Muscle layer of duodenum (tissue), 2 donors: ENCODE data around the gene SLF2.

Experiments
- H3K27ac ChIP-seq: one replicate; pipeline ENCODE4 v1.7.0; 2013; ENCODE audit warnings: mild to moderate bottlenecking, low read length
- H3K27me3 ChIP-seq: one replicate; pipeline ENCODE4 v1.7.0; 2013; ENCODE audit warnings: low read depth, mild to moderate bottlenecking, control low read depth, low read length
- H3K36me3 ChIP-seq, 2 donors: one replicate each; pipeline ENCODE4 v1.7.0; 2013; ENCODE audit warnings: low read length in 2 of 2, control low read depth in 1 of 2, mild to moderate bottlenecking in 1 of 2; ENCODE audit not compliant: insufficient read depth in 2 of 2, control insufficient read depth in 1 of 2
- H3K4me1 ChIP-seq, 2 donors: one replicate each; pipeline ENCODE4 v1.7.0; 2013; ENCODE audit warnings: low read length in 2 of 2, mild to moderate bottlenecking in 2 of 2, control low read depth in 1 of 2, moderate library complexity in 1 of 2; ENCODE audit not compliant: insufficient read depth in 2 of 2, control insufficient read depth in 1 of 2
- H3K4me3 ChIP-seq, 2 donors: one replicate each; pipeline ENCODE4 v1.7.0; 2013; ENCODE audit warnings: low read length in 2 of 2, low read depth in 1 of 2, mild to moderate bottlenecking in 1 of 2
- H3K9me3 ChIP-seq, 2 donors: one replicate each; pipeline ENCODE4 v1.7.0; 2013; ENCODE audit warnings: low read length in 2 of 2, control low read depth in 1 of 2, mild to moderate bottlenecking in 1 of 2; ENCODE audit not compliant: control insufficient read depth in 1 of 2
- donor health status: healthy.

The SLF2 gene

GRCh38 chr10:100998183-100998990 is 85.6 kb downstream of the SLF2 start:
- Histone ChIP-seq H3K36me3 (peaks cover 8 to 26% of the 10 kb centered on the region in 2 donors), H3K9me3 (no peaks in the 10 kb centered on the region), H3K4me3 (peak overlapping the region; percentile 59 to 82), H3K4me1 (peaks cover 18 to 41% of the 10 kb centered on the region in 2 donors), H3K27ac (peak overlapping the region; percentile 97), H3K27me3 (no peaks in the 10 kb centered on the region)

GRCh38 chr10:100998991-100999741 is 86.4 kb downstream of the SLF2 start:
- Histone ChIP-seq H3K4me3 (peak overlapping the region; percentile 59 to 82), H3K36me3 (peaks cover 3 to 29% of the 10 kb centered on the region in 2 donors), H3K9me3 (no peaks in the 10 kb centered on the region), H3K27me3 (no peaks in the 10 kb centered on the region), H3K4me1 (peaks cover 18 to 48% of the 10 kb centered on the region in 2 donors), H3K27ac (peak overlapping the region; percentile 97)

- Histone ChIP-seq H3K4me3 (peak within 1 kb of the TSS; percentile 71 to 82), H3K27me3 (no peaks in the 10 kb centered on the region), H3K4me1 (peaks cover 18 to 50% of the 10 kb centered on the region in 2 donors), H3K36me3 (peaks cover 3 to 30% of the 10 kb centered on the region in 2 donors), H3K9me3 (no peaks in the 10 kb centered on the region), H3K27ac (peak within 1 kb of the TSS; percentile 98)
These were observed 87.0 kb downstream of the SLF2 start, which contains the start of gene LZTS2 for GRCh38 chr10:100999742-101000126. Gene LZTS2, plus strand, starts transcription at chr10:100999808. Its CDS starts 2,731 bp downstream, at chr10:101002539.

- H3K27ac ChIP-seq = peak overlapping the region; percentile 98
- H3K9me3 ChIP-seq = no peaks in the 10 kb centered on the region
- peak overlapping the region; percentile 71 to 80 for H3K4me3 ChIP-seq
- H3K4me1 ChIP-seq = peaks cover 18 to 50% of the 10 kb centered on the region in 2 donors
- H3K27me3 ChIP-seq = no peaks in the 10 kb centered on the region
- H3K36me3 ChIP-seq = peaks cover 3 to 35% of the 10 kb centered on the region in 2 donors
These were observed 87.6 kb downstream of the SLF2 start for GRCh38 chr10:101000127-101000914.

GRCh38 chr10:101000915-101001658 is 88.3 kb downstream of the SLF2 start:
- no peaks in the 10 kb centered on the region for H3K27me3 ChIP-seq
- peak overlapping the region; percentile 71 to 80 for H3K4me3 ChIP-seq
- peaks cover 9 to 42% of the 10 kb centered on the region in 2 donors for H3K36me3 ChIP-seq
- H3K27ac ChIP-seq = peak overlapping the region; percentile 98
- no peaks in the 10 kb centered on the region for H3K9me3 ChIP-seq
- H3K4me1 ChIP-seq = peaks cover 18 to 50% of the 10 kb centered on the region in 2 donors

- peak overlapping the region; percentile 71 to 80 for H3K4me3 ChIP-seq
- no peaks in the 10 kb centered on the region for H3K27me3 ChIP-seq
- H3K27ac ChIP-seq = peak overlapping the region; percentile 98
- H3K9me3 ChIP-seq = no peaks in the 10 kb centered on the region
- H3K4me1 ChIP-seq = peaks cover 18 to 49% of the 10 kb centered on the region in 2 donors
- peaks cover 9 to 48% of the 10 kb centered on the region in 2 donors for H3K36me3 ChIP-seq
These were observed 88.9 kb downstream of the SLF2 start for GRCh38 chr10:101001659-101002035.

GRCh38 chr10:101002456-101002855 is 89.7 kb downstream of the SLF2 start:
- Histone ChIP-seq H3K4me1 (peaks cover 18 to 54% of the 10 kb centered on the region in 2 donors), H3K36me3 (peaks cover 9 to 53% of the 10 kb centered on the region in 2 donors), H3K4me3 (peak overlapping the region in 1 of 2 donors; percentile 80), H3K27me3 (no peaks in the 10 kb centered on the region), H3K27ac (peak overlapping the region; percentile 98), H3K9me3 (no peaks in the 10 kb centered on the region)

- Histone ChIP-seq H3K27me3 (no peaks in the 10 kb centered on the region), H3K27ac (no peak overlapping the region), H3K9me3 (no peaks in the 10 kb centered on the region), H3K4me1 (peaks cover 16 to 62% of the 10 kb centered on the region in 2 donors), H3K4me3 (no peak overlapping the region), H3K36me3 (peaks cover 9 to 51% of the 10 kb centered on the region in 2 donors)
These were observed 91.0 kb downstream of the SLF2 start for GRCh38 chr10:101003639-101004206.

GRCh38 chr10:101005361-101005760 is 92.6 kb downstream of the SLF2 start:
- Histone ChIP-seq H3K27ac (no peak overlapping the region), H3K9me3 (no peaks in the 10 kb centered on the region), H3K27me3 (no peaks in the 10 kb centered on the region), H3K36me3 (peaks cover 9 to 39% of the 10 kb centered on the region in 2 donors), H3K4me3 (no peak overlapping the region), H3K4me1 (peaks cover 14 to 61% of the 10 kb centered on the region in 2 donors)

GRCh38 chr10:101005869-101006567 is 93.3 kb downstream of the SLF2 start:
- H3K4me1 ChIP-seq = peaks cover 12 to 55% of the 10 kb centered on the region in 2 donors
- H3K27me3 ChIP-seq = no peaks in the 10 kb centered on the region
- no peak overlapping the region for H3K27ac ChIP-seq
- H3K36me3 ChIP-seq = peaks cover 9 to 37% of the 10 kb centered on the region in 2 donors
- H3K9me3 ChIP-seq = no peaks in the 10 kb centered on the region
- no peak overlapping the region for H3K4me3 ChIP-seq
